ENCODE results near the gene PSME1. TPM values are rescaled to one million over a fixed set of nuclear protein-coding genes. Genes with fewer than 3 reads are reported as not detected.

PSME1 gene
- total and polyA plus RNA-seq, 10 of the 15 experiments (the other 5 are each of a cell fraction or from before 2014, with no cell fraction given), result 250 to 1,378 (median 412) TPM

DNA sequence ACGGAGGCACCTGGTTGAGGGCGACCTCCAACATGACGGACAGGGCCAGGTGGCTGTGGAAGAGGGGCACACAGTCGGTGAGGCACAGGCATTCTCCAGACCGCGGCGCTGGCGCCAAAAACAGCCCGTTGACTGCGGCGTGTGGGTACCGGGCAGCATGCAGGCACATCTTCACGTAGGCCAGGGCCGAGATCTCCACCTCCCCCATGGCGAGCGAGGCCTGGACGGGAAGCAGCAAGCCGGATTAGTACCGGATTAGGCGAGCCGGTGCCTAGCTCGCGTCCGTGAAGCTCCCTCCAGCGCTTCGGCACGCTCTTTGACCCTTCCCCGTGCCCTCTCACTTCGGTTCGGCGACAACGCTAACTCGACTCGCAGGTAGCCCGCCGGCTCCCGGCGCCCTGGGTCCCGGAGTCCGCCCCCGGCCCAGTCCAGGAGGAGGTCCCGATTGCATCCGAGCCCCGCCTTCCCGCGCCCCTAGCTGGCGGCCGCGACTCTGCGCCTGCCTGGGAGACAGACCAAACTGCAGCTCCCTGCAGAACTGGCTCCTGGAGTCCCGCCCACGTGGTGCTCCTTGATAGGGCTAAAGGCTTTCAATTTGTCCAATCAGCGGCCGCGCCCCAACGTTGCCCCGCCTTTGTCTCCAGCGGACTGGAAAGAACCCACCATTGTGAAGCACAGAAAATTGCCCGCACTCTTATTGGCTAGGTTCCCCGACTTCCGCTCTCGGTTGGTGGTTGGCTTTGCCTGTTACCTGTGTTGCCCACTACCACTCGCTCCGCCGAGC is 5.3 kb downstream of the PSME1 start, which contains the start of gene EMC9 (continued):
- TF ChIP-seq NFYA (IDR thresholded peaks at IDR 0.05; ENCODE audit: borderline replicate concordance, low read depth, low read length) (no peak; the same call in 1 of the 2 replicates), ZNF384 (IDR thresholded peaks at IDR 0.05; ENCODE audit: borderline replicate concordance, low read depth, low read length) (no peak), SREBF2 (IDR thresholded peaks at IDR 0.05; ENCODE audit: low read length) (no peak), RCOR1 (conservative IDR thresholded peaks at IDR 0.05; ENCODE audit: low read depth, low read length) (no peak), KLF5 (IDR thresholded peaks at IDR 0.05; ENCODE audit: partially characterized antibody) (peak; percentile 43), BMI1 (IDR thresholded peaks at IDR 0.05; ENCODE audit: borderline replicate concordance) (no peak), BACH1 (IDR thresholded peaks at IDR 0.05; ENCODE audit: borderline replicate concordance) (peak; percentile 20; the same call in 1 of the 2 replicates)
- TF ChIP-seq, protein P1, sequence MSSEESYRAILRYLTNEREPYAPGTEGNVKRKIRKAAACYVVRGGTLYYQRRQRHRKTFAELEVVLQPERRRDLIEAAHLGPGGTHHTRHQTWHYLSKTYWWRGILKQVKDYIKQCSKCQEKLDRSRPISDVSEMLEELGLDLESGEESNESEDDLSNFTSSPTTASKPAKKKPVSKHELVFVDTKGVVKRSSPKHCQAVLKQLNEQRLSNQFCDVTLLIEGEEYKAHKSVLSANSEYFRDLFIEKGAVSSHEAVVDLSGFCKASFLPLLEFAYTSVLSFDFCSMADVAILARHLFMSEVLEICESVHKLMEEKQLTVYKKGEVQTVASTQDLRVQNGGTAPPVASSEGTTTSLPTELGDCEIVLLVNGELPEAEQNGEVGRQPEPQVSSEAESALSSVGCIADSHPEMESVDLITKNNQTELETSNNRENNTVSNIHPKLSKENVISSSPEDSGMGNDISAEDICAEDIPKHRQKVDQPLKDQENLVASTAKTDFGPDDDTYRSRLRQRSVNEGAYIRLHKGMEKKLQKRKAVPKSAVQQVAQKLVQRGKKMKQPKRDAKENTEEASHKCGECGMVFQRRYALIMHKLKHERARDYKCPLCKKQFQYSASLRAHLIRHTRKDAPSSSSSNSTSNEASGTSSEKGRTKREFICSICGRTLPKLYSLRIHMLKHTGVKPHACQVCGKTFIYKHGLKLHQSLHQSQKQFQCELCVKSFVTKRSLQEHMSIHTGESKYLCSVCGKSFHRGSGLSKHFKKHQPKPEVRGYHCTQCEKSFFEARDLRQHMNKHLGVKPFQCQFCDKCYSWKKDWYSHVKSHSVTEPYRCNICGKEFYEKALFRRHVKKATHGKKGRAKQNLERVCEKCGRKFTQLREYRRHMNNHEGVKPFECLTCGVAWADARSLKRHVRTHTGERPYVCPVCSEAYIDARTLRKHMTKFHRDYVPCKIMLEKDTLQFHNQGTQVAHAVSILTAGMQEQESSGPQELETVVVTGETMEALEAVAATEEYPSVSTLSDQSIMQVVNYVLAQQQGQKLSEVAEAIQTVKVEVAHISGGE (CRISPR knock-in tag; IDR thresholded peaks at IDR 0.05), result no peak
- TF ChIP-seq, protein P2, sequence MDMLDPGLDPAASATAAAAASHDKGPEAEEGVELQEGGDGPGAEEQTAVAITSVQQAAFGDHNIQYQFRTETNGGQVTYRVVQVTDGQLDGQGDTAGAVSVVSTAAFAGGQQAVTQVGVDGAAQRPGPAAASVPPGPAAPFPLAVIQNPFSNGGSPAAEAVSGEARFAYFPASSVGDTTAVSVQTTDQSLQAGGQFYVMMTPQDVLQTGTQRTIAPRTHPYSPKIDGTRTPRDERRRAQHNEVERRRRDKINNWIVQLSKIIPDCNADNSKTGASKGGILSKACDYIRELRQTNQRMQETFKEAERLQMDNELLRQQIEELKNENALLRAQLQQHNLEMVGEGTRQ (IDR thresholded peaks at IDR 0.05; ENCODE audit: borderline replicate concordance, low read depth, low read length), result peak; percentile 52
- TF ChIP-seq, protein P3, sequence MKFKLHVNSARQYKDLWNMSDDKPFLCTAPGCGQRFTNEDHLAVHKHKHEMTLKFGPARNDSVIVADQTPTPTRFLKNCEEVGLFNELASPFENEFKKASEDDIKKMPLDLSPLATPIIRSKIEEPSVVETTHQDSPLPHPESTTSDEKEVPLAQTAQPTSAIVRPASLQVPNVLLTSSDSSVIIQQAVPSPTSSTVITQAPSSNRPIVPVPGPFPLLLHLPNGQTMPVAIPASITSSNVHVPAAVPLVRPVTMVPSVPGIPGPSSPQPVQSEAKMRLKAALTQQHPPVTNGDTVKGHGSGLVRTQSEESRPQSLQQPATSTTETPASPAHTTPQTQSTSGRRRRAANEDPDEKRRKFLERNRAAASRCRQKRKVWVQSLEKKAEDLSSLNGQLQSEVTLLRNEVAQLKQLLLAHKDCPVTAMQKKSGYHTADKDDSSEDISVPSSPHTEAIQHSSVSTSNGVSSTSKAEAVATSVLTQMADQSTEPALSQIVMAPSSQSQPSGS (IDR thresholded peaks at IDR 0.05; ENCODE audit: low read length), result no peak
- TF ChIP-seq, protein P4, sequence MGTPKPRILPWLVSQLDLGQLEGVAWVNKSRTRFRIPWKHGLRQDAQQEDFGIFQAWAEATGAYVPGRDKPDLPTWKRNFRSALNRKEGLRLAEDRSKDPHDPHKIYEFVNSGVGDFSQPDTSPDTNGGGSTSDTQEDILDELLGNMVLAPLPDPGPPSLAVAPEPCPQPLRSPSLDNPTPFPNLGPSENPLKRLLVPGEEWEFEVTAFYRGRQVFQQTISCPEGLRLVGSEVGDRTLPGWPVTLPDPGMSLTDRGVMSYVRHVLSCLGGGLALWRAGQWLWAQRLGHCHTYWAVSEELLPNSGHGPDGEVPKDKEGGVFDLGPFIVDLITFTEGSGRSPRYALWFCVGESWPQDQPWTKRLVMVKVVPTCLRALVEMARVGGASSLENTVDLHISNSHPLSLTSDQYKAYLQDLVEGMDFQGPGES (IDR thresholded peaks at IDR 0.05), result peak; percentile 81
- TF ChIP-seq, protein P5, sequence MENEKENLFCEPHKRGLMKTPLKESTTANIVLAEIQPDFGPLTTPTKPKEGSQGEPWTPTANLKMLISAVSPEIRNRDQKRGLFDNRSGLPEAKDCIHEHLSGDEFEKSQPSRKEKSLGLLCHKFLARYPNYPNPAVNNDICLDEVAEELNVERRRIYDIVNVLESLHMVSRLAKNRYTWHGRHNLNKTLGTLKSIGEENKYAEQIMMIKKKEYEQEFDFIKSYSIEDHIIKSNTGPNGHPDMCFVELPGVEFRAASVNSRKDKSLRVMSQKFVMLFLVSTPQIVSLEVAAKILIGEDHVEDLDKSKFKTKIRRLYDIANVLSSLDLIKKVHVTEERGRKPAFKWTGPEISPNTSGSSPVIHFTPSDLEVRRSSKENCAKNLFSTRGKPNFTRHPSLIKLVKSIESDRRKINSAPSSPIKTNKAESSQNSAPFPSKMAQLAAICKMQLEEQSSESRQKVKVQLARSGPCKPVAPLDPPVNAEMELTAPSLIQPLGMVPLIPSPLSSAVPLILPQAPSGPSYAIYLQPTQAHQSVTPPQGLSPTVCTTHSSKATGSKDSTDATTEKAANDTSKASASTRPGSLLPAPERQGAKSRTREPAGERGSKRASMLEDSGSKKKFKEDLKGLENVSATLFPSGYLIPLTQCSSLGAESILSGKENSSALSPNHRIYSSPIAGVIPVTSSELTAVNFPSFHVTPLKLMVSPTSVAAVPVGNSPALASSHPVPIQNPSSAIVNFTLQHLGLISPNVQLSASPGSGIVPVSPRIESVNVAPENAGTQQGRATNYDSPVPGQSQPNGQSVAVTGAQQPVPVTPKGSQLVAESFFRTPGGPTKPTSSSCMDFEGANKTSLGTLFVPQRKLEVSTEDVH (IDR thresholded peaks at IDR 0.05; ENCODE audit: low read depth, partially characterized antibody), result no peak
- TF ChIP-seq, protein P6, sequence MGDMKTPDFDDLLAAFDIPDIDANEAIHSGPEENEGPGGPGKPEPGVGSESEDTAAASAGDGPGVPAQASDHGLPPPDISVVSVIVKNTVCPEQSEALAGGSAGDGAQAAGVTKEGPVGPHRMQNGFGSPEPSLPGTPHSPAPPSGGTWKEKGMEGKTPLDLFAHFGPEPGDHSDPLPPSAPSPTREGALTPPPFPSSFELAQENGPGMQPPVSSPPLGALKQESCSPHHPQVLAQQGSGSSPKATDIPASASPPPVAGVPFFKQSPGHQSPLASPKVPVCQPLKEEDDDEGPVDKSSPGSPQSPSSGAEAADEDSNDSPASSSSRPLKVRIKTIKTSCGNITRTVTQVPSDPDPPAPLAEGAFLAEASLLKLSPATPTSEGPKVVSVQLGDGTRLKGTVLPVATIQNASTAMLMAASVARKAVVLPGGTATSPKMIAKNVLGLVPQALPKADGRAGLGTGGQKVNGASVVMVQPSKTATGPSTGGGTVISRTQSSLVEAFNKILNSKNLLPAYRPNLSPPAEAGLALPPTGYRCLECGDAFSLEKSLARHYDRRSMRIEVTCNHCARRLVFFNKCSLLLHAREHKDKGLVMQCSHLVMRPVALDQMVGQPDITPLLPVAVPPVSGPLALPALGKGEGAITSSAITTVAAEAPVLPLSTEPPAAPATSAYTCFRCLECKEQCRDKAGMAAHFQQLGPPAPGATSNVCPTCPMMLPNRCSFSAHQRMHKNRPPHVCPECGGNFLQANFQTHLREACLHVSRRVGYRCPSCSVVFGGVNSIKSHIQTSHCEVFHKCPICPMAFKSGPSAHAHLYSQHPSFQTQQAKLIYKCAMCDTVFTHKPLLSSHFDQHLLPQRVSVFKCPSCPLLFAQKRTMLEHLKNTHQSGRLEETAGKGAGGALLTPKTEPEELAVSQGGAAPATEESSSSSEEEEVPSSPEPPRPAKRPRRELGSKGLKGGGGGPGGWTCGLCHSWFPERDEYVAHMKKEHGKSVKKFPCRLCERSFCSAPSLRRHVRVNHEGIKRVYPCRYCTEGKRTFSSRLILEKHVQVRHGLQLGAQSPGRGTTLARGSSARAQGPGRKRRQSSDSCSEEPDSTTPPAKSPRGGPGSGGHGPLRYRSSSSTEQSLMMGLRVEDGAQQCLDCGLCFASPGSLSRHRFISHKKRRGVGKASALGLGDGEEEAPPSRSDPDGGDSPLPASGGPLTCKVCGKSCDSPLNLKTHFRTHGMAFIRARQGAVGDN (IDR thresholded peaks at IDR 0.05), result no peak
